Esophagus mucosa (tissue), 1 donor: Measurements from ENCODE around the gene RAB38. TPM values are rescaled to one million over a fixed set of nuclear protein-coding genes. Genes with fewer than 3 reads are reported as not detected.
A peak's percentile ranks its signal among the peaks of the same experiment; 100 is the strongest.

Source experiments
- ATAC-seq: fragments of 200-7000 bp; cut with Tn5 transposase; one replicate; pipeline ENCODE4 v1.9.1; 2020
- total RNA-seq: library from RNA; stranded (reverse); gene quantifications from one replicate; pipeline ENCODE4 v1.2.4, GENCODE V29; 2023
- donor health status: DM: yes; HTN: yes; CAD: no.

Gene RAB38
- total RNA-seq, 1 donor from 2014 or later: 84.7 TPM

GRCh38 chr11:88169471-88169870, 5.8 kb downstream of the RAB38 start:
- ATAC-seq: peak; percentile 74

GRCh38 chr11:88167853-88168252, 7.4 kb downstream of the RAB38 start:
- no peak for ATAC-seq

- no peak for ATAC-seq
Observed at GRCh38 chr11:88164806-88165585, 10.2 kb downstream of the RAB38 start.

GRCh38 chr11:88164320-88164719, 10.9 kb downstream of the RAB38 start:
- no peak for ATAC-seq

GRCh38 chr11:88158081-88158480, 17.2 kb downstream of the RAB38 start:
- no peak for ATAC-seq

GRCh38 chr11:88157370-88157769, 17.9 kb downstream of the RAB38 start:
- no peak for ATAC-seq

- ATAC-seq: no peak
Observed at GRCh38 chr11:88152381-88152780, 22.9 kb downstream of the RAB38 start.

- no peak for ATAC-seq
Observed at GRCh38 chr11:88151709-88152265, 23.5 kb downstream of the RAB38 start.

- no peak for ATAC-seq
Observed at GRCh38 chr11:88146106-88146505, 29.1 kb downstream of the RAB38 start.

GRCh38 chr11:88139865-88140264, 35.4 kb downstream of the RAB38 start:
- ATAC-seq: no peak

GRCh38 chr11:88131764-88132470, 43.3 kb downstream of the RAB38 start:
- ATAC-seq: peak; percentile 11

- no peak for ATAC-seq
Observed at GRCh38 chr11:88122956-88123355, 52.3 kb downstream of the RAB38 start.

- ATAC-seq: no peak
Observed at GRCh38 chr11:88119561-88119960, 55.7 kb downstream of the RAB38 start.

GRCh38 chr11:88117281-88117858, 57.9 kb downstream of the RAB38 start:
- no peak for ATAC-seq

GRCh38 chr11:88115828-88116755, 59.2 kb downstream of the RAB38 start:
- ATAC-seq: peak; percentile 89

GRCh38 chr11:88114486-88115045, 60.7 kb downstream of the RAB38 start:
- ATAC-seq: no peak

- no peak for ATAC-seq
Observed at GRCh38 chr11:88106666-88107065, 68.6 kb downstream of the RAB38 start.

GRCh38 chr11:88105951-88106350, 69.3 kb downstream of the RAB38 start:
- no peak for ATAC-seq

- ATAC-seq: no peak
Observed at GRCh38 chr11:88105526-88105925, 69.7 kb downstream of the RAB38 start.

GRCh38 chr11:88104408-88104807, 70.8 kb downstream of the RAB38 start:
- peak; percentile 24 for ATAC-seq

- ATAC-seq: peak; percentile 67
Observed at GRCh38 chr11:88103337-88104206, 71.7 kb downstream of the RAB38 start.
